HG03175 (cell line): ENCODE measurements around the gene AFF3.

Experiments
- ATAC-seq: cut with Tn5 transposase; IDR thresholded peaks from one replicate; pipeline ENCODE4 v1.9.1; 2021; ENCODE audit warnings: mild to moderate bottlenecking, moderate library complexity; ENCODE audit not compliant: unreplicated experiment

Gene AFF3

DNA sequence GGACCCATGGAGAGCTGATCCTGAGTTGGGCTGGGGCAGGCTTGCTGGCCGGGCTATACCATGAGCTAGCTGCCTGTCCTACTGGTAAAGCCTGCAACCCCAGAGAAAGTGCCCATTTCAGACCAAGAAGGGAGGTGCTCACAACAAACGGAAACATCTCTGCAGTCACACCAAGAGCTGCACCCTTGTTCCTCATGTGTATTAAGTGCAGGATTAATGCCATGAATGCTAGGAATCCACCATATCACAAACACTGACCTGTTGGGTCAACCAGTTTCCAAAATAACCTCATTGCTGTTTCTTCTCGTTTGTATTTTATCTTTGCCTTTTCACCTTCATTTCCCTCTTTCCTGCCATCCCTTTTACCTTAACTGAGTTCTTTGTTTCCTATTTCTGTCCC lies 69.9 kb downstream of the AFF3 start:
- no peak for ATAC-seq

DNA sequence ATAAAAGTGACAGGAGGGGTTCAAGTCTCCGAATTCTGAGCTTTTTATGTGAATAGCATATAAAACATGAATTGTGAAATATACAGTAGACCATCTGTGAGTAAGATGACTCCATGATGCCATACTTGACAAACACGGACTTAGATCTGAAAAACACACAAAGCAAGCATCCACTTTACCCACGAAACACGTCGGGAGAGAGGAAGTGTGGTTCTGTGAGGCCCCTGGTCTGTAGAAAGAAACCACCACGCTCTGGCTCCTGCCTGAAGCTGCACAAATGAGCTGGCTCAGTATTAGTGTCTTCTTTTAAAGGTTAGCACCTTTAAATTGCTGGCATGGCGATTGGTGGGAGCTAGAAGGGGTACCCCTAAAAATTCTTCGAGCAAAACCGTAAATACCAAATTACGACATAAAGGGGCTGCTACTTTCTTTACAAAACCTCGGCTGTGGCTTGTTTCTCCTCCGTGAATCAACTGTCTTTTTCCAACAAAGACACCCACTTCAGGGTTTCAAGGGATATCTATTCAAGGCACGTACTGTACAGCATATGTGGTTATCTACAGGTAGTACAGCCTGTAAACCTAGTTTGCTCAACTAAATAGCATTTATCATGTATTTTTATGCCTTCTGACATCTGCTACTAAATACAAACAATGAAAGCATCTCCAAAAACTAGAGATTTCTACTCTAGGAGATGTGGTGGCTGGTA lies 70.9 kb downstream of the AFF3 start:
- no peak for ATAC-seq

DNA sequence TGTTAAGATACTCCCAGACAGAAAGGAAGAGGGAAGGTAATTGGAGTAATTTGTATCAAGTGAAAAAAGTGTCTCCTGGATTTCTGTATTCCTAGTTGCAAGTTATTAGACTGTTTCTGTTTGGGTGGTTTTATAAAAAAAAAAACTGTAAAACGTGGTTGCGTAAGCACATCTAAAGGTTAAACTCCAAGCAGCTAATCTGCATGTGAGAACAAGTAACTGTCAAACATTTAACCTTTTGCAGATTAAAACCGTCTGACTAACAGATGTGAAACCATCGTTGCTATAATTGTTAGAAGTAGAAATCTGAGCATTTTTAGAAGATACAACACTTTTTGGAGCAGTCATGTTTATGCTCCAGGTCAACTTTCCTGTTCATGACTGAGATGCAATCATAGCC lies 72.3 kb downstream of the AFF3 start:
- no peak for ATAC-seq

DNA sequence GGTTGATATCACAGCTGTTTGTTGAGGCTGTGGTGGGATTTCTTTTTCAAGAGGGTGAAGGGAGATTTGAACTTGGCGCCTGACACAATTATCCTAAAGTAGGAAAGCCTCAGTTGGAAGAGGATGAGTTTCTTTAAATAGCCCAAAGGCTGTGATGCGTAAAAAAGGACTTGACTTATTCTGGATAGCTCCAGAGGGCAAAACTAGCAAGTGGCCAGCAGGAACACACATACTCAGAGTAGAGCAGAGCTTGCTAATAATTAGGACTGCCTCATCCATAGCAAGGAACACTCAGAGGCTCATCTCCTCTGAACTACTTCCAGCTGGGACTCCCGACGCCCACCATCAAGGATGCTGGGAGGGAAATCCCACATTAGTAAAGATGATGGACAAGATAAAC lies 74.0 kb downstream of the AFF3 start:
- no peak for ATAC-seq

DNA sequence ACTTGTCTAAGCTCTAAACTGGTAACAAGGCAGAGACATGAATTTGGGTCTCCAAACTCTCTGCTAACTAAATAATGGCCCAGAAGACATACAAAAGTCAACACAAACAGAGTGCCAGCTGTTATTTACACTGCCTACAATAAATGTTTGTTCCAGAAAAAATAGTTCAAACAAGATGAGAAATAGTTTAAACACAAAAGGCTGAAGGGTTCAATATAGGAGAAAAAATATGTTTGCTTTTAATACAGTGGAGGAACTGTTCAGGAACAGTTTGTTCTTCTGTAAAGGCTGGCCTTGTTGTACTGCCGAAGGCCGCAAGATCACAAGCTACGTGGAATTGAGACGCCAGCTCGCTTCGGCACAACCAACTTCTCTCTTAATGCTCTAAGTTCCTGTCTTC lies 74.6 kb downstream of the AFF3 start:
- ATAC-seq = no peak

DNA sequence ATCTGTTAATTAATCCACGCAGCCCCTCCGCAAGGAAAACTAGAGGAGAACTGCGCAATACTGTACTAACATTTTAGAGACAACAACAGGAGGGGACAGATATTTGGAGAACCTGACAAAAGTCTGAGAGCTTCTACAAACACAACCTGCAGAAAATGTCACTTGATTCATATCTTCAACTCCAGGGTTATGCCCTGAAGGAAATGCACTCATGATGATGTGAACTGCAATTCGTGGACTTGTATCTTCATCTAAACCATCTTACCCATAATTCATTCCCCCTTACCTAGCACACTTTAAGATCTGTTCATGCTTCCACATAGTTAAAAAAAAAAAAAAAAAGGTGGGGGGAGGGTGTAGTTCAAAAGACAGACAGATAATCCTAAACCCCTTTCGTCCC lies 75.5 kb downstream of the AFF3 start:
- no peak for ATAC-seq

DNA sequence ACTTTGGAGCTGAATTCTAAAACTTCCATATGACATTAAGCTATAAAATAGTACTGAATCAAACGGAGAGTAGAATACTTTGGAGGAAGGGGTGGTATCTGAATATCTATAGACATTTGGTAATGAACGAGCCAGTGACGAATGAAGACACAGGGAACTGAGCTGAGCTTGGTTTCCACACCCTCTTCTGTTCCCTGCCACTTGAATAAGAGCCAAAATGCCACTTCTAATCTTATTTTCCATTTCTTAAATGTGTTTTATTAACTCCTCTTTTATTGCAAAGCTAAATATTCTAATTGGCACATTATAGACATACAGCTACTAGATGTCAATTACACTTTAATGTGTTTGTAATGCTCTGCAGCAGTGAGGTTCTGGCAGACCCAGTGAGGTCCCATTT lies 76.1 kb downstream of the AFF3 start:
- ATAC-seq = no peak

DNA sequence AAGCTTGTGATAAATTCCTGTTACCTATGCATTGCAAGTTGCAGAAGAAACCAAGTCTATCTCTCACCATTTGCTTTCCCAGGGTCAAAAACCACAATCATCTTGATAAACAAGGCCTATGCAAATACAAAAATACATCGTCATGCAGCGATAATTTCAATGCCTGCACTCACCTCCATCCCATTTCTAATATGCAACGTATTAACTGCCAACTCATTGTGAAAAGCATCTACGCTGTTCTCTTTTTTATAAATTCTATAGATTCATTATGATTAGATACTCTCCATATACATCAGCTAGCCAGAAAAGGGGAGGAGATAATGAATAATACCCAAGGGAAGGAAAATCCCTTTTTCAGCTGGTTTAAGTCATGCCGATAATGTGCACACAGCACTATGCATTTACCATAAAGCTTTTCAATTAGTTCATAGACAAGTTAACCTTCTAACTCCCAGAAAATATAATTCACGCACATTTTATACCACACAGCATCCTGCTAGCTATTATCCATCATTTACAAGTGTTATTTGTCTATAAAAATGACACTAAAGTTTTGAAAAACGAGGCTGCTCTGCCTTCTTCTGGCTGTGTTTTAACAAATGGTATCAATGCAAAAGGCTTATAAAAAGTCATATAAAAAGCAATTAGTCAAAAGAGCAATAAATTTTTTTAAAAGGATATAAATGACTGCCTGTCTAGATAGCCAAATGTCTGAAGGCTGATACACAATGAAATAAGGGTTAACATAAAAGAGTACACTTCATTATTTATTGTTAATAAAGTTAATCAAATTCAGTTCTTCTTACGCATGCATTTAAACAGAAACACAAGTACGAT lies 77.6 kb downstream of the AFF3 start:
- ATAC-seq = no peak

DNA sequence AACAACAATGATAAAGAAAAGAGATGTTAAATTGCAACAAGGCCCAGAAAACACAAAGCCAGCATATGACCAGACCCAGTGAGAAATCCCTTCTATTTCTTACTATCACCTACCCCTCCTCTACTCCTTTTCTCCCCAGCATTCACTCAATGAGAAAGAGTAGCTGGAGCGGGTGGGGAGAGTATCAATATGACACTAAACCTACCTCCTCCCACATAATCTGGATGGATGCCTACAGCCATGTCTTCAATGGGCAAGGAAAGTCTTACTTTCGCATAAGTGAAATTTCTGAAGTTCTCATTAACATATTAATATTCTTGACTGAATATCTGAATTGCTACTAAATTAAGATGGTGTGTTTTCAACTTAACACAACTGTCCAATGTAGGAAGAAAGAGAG lies 78.2 kb downstream of the AFF3 start:
- ATAC-seq = no peak

DNA sequence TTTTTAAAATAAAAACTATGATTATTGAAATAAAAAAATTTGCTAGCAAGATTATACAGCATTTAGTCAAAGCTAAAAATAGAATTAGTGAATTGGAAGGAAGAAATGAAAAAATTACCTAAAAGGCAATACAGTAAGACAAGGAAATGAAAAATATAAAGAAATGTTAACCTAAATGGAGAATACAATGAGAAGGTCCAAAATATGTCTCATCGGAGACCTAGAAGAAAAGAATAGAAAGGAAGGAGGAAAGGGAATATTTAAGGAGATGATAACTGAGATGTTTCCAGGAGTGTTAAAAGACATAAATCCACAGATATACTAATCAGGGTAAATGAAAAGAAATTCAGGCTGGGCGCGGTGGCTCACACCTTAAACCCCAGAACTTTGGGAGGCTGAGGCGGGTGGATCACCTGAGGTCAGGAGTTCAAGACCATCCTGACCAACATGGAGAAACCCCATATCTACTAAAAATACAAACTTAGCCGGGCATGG lies 78.9 kb downstream of the AFF3 start:
- ATAC-seq = no peak

DNA sequence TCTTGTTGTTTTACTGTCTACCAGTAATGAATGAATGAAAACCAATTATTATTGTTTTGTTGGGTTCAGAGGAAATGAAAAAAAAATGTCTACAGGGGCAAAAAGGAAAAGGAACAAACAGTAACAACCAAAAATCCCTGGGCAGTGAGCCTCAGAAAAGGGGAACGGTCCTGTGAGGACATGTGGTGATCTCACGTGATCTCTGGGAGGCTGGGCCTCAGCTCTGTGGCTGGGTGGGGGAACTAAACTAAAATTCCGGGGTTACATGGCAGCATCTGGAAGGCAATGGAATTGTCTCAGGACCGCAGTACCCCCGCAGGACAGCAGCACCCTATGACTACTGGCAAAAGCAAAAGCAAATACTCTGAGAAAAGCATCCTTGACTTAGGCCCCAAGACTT lies 80.1 kb downstream of the AFF3 start:
- no peak for ATAC-seq

DNA sequence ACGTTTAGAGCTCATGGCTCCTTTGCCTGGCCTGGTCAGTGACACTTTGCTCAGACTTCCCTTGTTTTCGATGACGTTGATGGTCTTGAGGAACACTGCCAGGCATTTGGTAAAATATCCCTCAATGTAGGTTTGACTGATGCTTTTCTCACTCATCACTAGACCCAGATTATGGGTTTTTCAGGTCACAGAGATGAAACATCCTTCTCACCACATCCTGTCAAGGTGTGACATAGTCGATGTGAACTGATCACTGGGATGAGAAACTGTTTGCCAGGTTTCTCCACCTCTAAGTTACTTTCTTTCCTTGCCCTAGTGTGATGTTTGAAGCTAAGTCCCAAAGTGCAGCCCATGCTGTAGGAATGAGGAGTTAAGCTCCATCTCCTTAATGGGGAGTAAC lies 81.5 kb downstream of the AFF3 start:
- ATAC-seq = no peak

DNA sequence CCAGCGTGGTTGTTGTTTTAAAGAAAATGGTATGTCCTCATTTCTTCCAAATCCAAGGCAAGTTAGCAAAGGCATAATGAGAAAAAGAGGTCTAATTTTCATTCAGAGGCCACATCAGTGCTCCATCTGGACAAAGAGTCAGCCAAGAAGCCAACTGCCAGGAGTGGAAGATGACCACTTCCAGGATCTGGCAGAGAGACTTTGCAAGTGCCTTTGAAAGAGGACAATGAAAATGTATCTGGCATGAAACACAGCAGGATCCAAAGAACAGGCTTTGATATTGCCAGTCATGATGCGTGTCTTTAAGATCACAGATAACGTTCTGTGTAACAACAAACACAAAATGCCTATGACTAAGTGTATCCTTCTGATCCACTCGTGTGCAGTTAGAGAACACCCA lies 82.8 kb downstream of the AFF3 start:
- ATAC-seq = no peak

DNA sequence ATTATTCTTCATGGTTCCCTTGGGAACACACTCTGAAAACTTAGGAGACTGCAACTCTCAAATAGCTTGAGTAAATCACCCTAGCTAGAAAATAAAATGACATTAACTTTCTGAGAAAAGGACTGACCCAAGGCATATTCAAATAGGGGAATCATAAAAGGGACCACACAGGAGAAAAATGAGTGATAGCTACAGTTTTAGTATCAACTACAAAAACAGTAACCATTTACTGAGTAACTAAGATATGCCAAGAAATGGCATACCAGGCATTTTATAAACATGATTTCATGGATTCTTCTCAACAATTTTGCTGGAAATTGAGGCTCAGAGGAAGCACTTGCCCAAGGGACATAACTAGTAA lies 84.5 kb downstream of the AFF3 start:
- ATAC-seq = no peak

DNA sequence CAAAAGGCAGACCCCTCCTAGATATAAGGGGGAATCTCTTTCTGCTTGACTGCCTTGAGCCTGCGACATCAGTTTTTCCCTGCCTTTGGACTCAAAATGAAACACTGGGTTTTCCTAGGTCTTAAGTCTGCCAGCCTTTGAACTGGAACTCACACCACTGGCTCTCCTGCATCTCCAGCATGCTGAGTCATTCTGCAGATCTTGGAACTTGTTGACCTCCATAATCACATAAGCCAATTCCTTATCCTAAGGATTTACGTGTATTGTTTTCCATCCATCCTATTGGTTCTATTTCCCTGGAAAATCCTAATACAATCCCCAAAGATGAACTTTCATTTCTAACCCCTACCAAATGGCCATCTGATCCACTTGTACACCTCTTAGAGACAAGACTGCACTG lies 88.0 kb downstream of the AFF3 start:
- no peak for ATAC-seq

DNA sequence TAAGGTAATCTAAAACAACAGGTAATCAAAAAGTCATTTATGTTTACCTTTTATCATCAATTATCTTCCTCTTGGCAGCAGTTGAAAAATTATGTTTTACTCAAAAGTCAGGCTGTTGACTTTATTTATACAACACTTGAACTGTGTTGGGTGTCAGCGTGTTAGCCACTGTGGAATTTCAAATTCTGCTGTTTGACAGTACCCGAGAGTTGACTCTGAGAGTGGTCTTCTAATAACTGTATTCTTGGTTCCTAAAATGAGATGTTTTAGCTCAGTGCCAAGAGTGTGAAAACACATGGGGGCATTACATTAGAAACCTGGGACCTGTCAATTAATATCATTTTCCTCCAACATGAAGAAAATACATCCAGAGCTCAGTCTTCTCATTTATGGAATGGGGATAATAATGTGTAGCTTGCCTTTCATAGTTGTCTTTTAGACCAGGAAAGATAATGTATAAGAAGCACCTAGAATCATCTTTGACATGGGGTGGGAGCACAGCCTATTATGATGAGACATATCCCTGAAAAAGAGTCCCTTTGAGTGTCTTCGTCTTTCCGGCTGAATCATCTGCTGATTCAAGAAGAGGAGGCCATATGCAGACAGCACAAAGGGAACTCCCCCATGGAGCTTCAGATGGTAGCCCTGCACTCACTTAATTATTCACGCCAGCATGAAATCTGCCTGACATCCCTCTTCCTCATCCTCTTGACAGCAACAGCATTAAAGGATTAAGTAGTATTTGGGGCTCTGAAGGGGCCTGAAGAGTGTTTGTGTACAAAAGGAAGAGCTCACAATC lies 89.1 kb downstream of the AFF3 start:
- ATAC-seq = no peak

DNA sequence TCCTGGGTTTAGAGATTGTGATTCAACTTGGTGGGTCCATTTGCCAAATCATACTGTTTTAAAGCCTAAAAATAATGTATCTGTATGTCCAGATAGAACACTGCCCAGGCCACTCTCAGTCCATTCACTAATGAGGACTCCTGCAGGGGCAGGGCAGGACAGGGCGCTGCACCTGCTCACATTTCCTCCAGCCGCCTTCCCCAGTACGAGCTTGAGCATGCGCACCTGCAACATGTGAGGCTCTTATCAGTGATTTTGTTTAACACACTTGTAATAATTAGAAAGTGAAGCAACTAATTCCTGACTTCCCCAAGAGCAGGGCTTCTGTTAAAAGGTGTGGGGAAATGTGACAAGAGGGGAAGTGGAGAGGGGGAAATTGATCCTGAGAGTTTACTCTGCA lies 89.7 kb downstream of the AFF3 start:
- no peak for ATAC-seq

DNA sequence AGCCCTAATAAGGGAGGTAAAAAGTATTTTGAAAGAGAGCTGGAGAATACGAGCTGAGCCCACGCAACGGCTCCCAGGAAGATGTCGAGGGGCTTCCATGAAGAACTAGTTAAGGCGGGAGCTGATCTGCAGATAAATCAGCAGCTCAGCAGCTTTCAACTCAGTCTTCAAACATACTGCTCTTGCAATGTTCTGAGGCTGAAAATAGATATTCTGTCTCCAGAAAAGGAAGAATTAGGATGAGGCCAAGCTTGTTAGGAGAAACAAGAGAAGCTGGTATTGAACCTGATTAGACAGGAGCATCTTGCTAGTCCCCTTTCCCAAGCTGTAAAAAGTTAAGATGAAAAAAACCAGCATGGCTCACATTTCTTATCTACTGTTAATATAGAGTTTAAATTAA lies 91.1 kb downstream of the AFF3 start:
- no peak for ATAC-seq

DNA sequence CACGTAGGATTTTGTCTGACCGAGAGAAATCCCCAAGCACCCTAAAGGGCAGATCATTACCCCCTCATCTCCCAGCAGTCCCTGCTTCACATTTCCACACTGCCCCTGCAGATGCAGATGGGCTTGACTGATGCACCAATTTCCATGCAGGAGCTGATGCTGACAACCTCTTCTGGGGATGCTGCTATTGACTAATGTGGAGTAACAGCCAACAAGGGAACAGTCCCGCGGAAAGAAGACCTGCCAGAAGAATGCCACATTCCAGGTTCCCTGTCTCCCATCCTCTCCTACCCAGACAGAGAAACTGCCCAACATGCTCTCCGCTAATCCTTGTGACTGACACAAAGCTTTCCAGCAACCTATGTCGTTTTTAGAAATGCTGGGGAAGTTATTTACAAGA lies 91.7 kb downstream of the AFF3 start:
- ATAC-seq = no peak

DNA sequence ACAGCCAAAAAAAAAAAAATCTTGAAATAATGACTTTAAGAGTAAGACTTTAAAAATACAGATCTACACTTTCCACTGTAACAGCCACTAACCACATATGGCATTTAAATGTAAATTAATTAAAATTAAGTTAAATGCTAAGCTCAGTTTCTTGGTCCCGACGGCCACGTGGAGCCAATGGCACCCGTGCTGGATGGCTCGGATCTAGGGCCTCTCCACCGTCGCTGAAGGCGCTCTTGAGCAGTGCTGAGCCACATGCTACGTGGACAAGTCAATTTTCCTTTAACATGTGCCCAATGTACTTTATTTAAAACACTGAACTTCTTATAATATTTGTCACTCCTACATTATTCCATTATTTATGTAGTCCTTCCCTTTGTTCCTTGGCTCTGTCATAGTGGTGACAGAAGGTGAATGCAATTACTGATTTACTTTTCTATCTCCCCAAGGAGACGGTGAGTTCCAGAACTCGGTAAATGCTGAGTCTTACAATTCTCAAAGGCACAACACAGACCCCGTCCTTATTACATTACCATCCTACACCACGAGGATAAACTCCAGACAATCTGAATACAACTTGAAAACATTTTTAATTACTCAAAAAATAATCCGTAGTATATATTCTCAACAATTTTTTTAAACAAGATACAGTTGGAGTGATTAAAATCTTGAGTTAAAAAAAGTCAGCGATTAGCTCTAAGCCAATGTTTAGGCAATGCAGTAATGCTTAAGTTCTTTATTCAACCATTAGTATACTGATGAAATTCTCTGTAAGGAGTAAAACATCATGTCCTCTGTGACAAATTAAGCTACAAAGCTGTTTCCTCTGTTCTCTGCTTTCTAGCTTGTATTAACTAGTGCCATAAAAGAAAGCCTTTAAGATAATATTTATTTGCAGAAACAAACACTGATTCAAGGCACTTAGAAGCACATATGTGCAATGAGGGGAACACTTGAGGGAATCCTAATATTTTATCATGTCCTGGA lies 95.1 kb downstream of the AFF3 start:
- ATAC-seq = no peak

DNA sequence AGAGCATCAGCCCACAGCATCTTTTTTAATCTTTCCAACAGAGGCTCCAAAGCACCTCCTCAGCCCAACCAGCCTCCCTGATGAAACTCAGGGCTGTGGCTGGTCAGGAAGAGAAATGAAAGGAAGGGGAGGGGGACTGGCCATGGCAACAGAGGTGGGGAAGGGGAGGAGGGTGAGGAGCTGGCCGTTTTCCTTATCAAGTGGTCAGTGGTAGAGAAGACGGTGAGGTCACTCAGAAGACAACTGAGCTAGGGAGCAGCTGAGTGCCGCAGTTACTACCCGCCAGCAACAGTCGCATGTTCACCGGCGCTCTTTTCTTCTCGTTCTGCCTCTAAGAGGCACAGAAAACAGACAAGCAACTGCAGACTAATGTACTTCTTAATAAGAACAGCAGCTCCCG lies 97.4 kb downstream of the AFF3 start:
- ATAC-seq = no peak
